GM21723 (cell line): ENCODE results near the gene FKBP1C.
A peak's percentile ranks its signal among the peaks of the same experiment; 100 is the strongest.
"Not testable (repeated sequence)": the region's sequence is repeated elsewhere in the genome, so short reads cannot be mapped to it uniquely, and the experiment has no call there.

ENCODE experiments used
- ATAC-seq: cut with Tn5 transposase; IDR thresholded peaks from one replicate; pipeline ENCODE4 v1.9.1; 2021; ENCODE audit warnings: mild to moderate bottlenecking, moderate library complexity; ENCODE audit not compliant: unreplicated experiment

The FKBP1C gene

DNA sequence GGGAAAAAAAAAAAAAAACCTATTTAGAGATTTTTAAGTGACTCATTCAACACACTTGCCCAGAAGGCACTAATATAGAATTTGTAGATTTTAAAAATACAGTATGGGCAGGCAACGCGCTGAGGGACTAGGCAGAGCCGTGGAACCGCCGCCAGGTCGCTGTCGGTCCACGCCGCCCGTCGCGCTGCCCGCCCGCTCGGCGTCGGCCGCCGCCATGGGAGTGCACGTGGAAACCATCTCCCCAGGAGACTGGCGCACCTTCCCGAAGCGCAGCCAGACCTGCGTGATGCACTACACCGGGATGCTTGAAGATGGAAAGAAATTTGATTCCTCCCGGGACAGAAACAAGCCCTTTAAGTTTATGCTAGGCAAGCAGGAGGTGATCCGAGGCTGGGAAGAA lies at the start of gene FKBP1C:
FKBP1C (plus strand) TSS at position 127 of the 400 bp plus-strand sequence.
- ATAC-seq: not testable (repeated sequence)

DNA sequence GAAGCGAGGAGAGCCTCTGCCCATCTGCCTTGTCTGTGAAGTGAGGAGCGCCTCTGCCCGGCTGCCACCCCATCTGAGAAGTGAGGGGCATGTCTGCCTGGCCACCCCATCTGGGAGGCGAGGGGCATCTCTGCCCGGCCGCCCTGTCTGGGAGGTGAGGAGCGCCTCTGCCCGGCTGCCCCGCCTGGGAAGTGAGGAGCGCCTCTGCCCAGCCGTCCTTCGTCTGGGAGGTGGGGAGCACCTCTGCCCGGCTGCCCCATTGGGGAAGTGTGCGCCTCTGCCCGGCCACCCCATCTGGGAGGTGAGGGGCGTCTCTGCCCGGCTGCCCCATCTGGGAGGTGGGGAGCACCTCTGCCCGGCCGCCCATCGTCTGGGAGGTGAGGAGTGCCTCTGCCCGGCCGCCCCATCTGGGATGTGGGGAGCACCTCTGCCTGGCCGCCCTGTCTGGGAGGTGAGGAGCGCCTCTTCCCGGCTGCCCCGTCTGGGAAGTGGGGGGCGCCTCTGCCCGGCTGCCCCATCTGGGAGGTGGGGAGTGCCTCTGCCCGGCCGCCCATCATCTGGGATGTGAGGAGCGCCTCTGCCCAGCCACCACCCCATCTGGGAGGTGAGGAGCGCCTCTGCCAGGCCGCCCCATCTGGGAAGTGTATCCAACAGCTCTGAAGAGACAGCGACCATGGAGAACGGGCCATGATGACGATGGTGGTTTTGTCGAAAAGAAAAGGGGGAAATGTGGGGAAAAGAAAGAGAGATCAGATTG lies 47.0 kb upstream of the FKBP1C start:
- ATAC-seq: not testable (repeated sequence)

DNA sequence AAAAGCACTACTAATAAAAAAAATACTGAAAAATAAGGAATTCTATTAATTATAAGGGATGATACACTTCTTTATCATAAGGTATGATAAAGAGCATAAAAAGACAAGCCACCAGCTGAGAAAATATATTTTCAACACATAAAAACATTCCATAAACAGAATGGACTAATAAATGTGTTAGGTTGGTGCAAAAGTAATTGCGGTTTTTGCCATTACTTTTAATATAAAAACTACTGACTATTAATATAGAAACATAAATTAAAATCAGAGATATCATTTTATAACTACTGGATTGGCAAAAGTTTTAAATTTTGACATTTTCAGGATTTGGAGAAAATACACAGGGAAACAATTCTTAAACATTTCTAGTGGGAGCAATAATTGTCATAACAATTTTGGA lies 37.1 kb upstream of the FKBP1C start:
- ATAC-seq: no peak

DNA sequence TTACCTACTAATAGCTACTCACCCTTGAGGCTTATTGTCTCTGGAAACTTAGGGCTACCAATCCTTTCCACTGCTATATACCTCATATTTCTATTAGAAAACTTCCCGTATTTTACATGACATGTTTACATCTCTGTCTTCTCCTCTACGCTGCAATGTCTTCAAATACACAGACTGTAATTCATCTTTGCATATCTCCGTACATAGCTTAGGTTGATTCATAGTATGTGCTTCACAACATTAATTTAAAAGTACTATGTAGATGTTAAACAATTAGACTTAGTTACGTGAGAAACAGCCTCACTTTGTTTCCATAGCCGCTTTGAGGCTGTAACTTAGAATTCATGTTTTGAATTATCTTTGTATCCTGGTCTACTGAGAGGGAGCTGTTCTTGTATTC lies 35.1 kb upstream of the FKBP1C start:
- no peak for ATAC-seq

DNA sequence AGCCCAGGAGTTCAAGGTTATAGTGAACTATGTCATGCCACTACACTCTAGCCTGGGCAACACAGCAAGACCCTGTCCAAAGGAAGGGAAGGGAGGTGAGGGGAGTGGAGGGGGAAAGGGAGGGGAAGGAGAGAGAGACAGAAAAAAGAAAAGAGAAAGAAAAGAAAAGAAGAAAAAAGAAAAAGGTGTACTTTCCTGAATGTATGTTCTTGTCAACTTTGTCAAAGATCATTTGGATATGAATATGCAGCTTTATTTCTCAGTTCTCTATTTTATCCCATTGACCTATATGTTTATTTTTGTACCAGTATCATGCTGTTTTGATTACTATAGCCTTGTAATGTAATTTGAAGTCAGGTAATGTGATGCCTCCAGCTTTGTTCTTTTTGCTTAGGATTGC lies 30.9 kb upstream of the FKBP1C start:
- ATAC-seq: no peak

DNA sequence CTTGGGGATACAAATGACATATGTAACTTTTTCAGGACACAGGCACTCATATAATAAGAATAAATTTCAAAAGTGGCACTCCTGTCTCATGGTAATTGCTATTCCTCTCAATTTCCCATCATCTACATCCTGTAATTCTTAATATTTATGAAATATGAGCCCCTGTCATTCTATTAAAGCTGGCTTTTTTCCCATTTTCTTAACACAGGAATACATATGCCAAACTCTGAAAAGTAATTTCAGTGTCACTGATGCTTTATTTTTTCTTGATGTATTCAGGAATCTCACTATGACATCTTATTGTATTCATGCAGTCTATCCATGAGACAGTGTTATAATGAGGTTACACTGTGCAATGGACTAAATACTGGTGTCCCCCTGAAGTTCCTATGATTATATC lies 24.3 kb upstream of the FKBP1C start:
- no peak for ATAC-seq

DNA sequence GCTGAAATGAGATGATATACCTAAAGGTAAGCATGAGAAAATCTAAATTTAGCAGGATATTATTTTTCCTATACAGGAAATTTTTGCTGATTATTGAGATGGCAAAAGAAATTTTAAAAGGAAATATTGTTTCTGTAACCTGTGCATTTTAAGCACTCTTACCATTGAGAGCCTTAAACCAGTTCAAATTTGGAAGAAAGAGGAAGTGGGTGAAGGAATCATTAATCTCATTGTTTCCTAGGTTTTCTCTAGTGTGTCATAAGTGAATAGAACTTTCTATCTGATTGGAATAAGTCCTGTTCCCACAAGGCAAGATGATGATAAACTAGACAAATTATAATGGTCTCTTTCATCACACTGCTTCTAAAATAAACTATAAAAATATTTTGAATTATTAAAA lies 22.4 kb upstream of the FKBP1C start:
- ATAC-seq: no peak

DNA sequence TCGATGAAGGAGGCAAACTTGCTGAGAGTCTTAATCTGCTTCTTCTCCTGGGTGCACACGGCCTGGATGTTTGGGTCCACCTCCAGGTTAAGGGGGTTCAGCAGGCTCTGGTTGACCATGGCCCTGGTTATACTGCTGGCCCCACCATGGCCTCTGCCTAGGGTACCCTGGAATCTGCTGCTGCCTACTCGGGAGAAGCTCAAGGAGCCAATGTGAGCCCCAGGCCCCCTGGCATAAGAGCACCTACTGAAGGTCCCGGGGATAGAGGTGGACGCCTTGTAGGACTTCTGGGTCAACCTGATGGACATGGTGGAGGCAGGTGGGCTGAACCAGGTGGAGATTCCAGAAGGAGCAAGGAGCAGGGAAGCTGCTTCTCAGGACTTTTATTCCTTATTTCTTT lies 17.9 kb upstream of the FKBP1C start:
- ATAC-seq: no peak

DNA sequence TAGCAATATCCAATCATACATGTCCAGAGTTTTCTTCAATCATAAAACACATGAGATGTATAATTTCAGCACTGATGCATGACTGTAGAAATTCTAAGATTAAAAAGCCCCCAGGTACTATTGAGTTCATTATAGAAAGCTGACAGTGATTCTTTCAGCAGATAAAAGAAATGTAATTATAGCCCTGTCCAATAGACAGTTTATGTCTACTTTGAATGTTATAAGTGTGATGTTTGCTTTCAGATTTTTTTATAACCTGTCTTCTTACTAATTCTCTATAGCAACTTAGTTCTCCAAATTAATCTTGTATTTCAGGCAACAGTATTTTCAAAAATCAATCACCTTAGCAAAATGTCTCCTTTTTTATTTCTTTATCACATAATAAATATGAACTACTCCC lies 13.5 kb upstream of the FKBP1C start:
- no peak for ATAC-seq

DNA sequence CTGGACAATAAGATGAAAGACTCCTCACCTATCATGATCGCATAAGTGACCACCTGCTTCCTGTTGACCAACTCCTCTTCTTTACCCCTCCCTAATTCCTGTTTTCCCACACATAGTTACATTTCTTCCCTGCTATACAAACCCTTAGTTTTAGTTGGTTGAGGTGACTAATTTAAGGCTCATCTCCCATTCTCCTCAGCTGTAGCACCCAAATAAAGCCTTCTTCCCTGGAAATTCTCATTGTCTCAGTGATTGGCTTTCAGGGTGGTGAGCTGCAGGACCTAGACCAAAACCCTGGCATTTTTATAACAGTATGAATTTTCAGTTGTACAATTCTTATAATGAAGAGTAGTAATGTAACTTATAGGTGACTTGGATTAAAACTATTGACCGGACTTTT lies 2.1 kb downstream of the FKBP1C start:
- no peak for ATAC-seq

DNA sequence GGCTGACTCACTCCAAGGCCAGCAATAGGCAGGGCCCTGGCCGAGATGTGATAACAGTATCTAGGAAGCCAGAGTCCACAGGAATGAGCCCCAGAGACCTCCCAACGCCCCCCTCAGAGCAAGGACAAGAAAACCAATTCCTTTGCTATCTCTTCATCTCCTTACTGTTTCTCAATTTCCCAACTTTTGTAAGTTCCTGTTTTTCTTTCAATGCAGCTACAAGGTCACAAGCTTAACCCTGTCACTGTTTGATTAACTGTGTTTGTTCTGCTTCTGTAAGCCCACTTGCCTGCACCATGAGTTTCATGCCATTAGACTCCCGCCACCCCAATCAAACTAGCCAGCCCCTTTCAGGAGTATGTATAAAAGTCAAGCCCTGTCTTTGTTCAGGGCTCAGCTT lies 3.5 kb downstream of the FKBP1C start:
- ATAC-seq: no peak

DNA sequence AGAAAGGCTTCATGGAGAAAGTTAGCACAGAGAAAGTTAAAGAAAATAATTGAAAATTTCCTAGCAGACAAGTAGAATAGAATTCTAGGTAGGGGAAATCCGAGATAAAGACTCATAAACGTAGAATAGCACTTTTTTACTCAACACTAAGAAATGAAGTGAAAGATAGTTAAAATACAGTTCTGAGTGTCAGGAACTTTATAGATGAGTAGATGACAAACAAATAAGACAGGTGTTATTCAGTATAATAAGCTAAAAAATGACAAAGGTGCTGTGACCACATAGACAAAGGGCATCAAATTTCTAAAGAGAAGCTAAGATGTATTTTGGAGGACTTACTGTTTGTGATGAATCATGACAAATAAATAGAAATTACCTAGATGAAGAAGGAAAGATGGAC lies 12.9 kb downstream of the FKBP1C start:
- ATAC-seq: no peak

DNA sequence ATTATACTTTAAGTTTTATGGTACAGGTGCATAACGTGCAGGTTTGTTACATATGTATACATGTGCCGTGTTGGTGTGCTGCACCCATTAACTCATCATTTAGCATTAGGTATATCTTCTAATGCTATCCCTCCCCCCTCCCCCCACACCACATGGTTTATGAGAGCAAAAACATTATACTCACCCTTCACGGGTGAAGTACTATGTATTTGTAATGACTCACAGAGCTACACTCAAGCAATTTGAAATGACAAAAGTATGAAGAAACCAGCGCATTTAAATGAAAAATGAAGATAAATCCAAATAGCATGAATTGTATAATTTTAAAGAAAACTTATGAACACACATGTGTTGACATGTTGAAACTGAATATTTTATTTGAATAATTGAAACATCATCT lies 14.7 kb downstream of the FKBP1C start:
- ATAC-seq: not testable (repeated sequence)

DNA sequence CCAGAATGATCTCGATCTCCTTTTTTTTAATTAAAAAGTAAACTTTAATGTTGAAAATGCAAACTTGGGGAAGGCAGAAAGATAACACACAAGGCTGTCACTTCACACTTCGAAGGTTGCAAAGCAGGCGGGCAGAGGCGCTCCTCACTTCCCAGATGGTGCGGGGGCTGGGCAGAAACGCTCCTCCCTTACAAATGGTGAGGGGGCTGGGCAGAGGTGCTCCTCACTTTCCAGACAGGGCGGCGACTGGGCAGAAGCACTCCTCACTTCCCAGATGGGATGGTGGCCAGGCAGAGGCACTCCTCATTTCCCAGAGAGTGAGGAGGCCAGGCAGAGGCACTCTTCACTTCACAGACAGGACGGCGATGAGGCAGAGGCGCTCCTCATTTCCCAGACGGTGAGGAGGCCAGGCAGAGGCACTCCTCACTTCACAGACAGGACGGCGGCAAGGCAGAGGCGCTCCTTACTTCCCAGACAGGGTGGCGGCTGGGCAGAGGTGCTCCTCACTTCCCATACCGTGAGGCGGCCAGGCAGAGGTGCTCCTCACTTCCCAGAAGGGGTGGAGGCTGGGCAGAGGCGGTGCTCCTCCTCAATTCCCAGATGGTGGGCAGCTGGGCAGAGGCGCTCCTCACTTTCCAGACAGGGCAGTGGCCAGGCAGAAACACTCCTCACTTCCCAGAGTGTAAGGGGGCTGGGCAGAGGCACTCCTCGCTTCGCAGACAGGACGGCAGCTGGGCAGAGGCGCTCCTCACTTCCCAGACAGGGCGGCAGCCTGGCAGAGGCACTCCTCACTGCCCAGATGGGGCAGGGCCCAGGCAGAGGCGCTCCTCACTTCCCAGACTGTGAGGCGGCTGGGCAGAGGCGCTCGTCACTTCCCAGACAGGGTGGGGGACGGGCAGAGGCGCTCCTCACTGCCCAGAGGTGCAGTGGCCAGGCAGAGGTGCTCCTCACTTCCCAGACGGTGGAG lies 16.9 kb downstream of the FKBP1C start:
- ATAC-seq: not testable (repeated sequence)

DNA sequence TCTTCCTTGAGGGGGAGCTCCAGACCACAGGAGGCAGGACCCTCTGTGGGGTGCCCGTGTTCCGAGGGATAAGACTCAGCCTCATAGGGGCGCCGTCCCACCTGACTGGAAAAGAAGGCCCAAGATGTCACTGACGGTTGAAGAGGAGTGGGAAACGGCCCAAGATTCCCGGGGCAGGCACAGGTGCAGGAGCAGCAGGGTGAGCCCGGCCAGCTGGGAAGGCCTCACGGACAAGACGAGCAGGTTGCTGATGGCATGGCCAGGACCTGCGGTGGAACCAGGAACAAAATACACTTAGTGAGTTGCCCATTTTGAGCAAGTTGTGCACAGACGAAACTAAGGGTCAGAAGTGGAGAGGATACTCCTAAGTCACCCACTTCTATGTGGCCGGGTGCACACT lies 18.8 kb downstream of the FKBP1C start:
- not testable (repeated sequence) for ATAC-seq

DNA sequence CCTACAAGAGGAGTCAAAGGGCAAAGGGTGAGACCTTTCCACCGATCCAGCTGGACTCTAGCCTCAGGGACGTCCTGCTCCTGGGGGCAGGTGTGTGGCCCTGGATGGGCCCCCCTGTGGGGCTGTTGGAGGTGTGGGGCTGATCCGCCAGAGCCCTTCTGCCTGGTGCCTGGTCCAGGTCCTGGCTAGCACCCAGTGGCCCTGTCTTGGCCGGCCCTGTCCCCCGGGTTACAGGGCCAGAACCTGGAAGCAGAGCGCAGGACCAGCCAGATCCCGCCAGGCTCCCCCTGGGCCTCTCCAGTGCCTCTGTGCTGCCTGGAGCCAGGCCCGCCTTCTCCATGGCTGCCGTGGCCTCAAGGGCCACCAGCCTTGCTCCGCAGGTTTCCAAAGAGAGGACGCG lies 19.2 kb downstream of the FKBP1C start:
- not testable (repeated sequence) for ATAC-seq

DNA sequence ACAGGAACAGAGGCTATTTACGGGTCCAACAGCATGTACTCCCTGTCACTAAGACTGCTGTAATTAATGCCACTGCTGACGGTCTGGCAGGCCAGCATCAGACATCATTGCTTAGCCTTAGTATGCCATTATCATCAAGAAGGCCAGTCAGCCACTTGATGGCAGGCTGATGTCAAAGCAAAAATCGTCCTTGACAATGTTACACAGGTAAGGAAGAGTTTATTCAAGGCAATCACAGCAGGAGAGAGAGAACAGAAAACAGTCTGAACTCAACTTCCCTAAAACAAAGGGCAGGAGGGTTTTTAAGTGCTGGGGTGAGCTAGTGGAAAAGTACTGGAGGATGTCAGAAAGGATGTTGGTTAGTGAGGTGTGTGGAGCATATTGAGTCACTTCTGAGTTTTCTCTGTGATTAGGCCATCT lies 25.1 kb downstream of the FKBP1C start:
- no peak for ATAC-seq

DNA sequence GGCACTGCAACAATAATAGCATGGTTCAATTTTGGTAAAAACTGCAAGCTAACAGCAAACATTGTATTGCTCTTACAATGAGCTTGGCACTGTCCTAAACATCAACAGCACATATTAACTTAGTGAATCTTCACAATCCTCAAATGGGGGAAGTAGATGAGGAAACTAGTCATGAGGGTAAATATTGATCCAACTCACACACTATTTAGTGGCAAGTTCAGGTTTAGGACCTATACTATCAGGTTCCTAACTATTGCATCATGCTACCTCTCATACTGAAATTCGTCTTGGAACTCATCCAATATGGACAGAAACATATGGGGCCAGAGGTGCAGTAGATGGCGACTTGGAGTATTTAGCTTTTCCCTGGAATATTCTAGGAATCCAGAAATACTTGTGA lies 34.2 kb downstream of the FKBP1C start:
- ATAC-seq: no peak

DNA sequence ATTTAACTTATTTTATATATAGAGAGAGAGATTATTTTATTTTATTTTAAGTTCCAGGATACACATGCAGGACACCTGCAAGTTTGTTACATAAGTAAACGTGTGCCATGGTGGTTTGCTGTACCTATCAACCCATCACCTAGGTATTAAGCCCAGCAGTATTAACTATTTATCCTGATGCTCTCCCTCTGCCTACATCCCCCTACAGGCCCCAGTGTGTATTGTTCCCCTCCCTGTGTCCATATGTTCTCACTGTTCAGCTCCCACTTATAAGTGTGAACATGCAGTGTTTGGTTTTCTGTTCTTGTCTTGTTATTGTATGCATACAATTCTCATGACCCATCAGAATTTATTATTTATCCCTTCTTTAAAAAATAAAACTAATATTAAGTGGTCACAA lies 34.6 kb downstream of the FKBP1C start:
- peak; percentile 65 for ATAC-seq

DNA sequence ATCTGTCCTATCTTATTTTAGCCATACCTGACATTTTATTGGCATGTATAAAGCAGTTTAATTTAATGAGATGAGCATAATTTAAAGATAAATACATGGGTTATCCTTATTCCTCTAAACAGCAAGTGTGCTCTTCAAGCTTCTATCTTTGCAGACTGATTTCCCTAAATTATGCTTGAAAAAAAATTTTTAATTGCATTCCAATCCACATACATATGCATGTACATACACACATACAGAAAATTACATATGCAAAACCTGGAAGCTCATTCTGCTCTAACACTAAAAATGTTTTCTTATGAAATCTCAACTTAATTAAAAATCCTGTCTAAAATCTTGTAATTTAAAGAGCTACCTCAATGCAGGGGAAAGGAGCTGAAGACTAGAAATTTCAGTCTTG lies 35.3 kb downstream of the FKBP1C start:
- ATAC-seq: no peak

DNA sequence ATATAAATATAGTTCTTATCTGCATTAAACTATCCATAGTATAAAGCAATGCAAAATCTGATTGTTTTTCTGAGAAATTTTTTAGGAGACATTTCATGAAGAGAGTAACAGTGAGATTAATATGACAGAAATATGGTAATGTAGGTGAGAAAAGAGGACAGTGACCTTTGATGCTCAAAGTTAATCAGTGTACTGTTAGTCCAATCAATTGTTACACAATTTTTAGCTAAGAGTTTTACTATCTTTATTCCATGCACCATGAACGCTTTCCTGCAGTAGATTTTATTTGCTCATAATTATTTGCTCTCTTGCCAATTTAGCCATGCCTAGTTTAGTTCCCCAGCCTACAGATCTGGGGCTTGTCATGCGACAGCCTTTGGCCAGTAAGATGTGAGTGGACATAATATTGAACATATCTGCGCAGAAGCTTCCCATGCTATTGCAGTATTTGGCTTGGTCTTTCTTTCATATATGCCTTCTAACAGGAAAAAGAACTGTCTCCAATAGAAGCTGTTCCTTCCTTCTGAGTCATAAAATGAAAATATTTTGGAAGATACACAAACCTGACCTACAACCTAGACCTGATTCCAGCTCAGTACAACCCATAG lies 38.7 kb downstream of the FKBP1C start:
- no peak for ATAC-seq

DNA sequence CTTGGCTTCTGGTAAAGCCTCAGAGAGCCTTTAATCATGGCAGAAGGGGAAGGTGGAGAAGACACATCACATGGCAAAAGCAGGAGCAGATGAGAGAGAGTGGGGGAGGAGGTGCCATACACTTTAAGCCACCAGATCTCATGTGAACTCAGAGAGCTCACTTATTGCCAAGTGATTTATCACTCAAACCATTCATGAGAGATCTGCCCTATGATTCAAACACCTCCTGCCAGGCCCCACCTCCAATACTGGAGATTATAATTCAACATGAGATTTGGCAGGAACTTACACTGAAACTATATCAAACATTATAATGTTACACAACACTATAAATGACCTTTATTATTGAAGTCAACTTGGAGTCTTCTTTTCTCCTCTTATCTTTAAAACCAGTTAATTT lies 47.9 kb downstream of the FKBP1C start:
- no peak for ATAC-seq
